Endothelial cell of umbilical vein (primary cell): ENCODE measurements around the gene C1QL4.

Experiments
- POLR2A ChIP-seq: IDR thresholded peaks from 2 replicates; pipeline ENCODE4 v1.6.1; 2012; ENCODE audit warnings: low read depth, mild to moderate bottlenecking, control low read depth, low read length
- POLR2AphosphoS5 ChIP-seq: IDR thresholded peaks from 2 replicates; pipeline ENCODE4 v1.6.1; 2012; ENCODE audit warnings: low read depth, mild to moderate bottlenecking, control low read depth, low read length, moderate library complexity; ENCODE audit not compliant: insufficient read depth

DNA sequence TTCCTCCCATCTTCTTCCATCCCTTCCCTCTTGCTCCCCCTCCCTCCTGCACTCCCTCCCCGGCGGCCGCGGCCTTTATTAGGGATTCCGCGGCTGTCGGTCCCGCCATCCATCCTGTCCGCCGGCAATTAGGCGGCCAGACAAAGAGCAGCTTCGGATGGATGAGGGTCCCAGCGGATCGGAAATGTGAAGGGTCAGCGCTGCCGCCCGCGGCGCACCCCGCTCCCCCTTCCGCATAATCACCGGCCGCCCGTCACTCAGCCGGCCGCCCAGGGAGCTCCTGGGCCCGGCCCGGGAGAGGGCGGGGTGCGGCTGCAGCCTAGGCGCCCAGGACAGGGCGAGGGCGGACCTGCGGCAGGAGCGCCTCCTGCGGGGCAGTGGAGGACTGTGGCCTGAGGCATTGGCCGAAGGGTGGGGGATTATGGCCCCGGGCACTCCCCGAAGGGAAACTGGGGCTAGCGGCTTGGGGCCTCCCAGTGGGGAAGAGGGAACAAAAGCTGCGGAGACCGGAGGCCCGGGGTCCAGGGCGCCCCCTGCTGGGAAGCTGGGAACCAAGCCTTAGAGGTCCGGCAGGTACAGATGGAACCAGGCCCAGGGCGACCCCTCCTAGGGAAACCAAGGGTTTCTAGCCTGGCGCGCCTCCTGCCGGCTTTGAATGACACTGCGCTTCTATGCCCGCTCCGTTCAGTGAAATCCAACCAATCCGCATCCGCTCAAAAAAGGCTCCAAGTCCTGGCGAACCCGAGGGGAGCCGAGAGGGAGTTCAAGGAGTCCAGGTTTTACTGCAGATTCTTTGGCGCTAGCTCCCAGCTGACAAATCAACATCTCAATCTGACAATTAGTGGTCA, 5.3 kb upstream of the C1QL4 start:
- TF ChIP-seq POLR2AphosphoS5 (peak; percentile 40), POLR2A (no peak)
